ENCODE data around the gene CPNE2.
"Not testable (repeated sequence)": the region's sequence is repeated elsewhere in the genome, so short reads cannot be mapped to it uniquely, and the experiment has no call there.

Gene CPNE2

DNA sequence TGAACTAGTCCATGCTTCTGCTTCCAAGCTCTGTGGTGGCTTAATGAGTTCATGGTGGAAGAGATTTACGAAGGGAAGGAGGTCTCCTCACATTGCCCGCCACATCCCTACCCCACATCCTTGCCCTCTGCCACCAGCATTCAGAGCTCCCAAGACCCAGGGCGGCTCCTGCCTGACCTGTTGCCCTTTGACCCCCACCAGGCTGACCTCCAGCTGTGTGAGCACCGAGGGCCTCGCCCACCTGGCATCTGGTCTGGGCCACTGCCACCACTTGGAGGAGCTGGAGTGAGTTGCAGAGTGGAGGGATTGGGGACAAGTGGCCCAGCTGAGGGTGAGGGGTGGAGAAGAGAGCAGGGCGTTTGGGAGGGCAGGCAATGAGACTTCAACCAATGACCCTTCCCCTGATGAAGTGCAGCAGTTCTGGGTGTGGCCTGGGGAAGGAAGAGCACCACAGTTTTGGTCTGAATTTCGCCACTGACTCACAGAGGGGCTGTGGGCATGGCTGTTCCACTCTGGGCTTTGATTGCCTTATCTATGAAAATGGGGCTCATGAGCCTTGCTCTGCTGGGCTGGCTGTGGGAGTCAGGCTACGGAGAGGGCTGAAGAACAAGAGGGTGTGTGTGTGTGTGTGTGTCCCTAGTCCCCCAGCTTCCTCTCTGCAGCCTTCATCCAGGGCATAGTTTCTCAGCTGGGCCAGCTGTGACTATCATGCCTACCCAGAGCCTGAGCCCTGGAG, 22.6 kb upstream of the CPNE2 start:
- H3K27me3 ChIP-seq (ENCODE audit: insufficient read depth, insufficient read length) = no peaks in the 10 kb centered on the region
- H3K36me3 ChIP-seq (ENCODE audit: insufficient read depth, insufficient read length, low read length) = no peaks in the 10 kb centered on the region
- peaks cover 5% of the 10 kb centered on the region for H3K4me1 ChIP-seq (ENCODE audit: insufficient read depth, insufficient read length)
- H3K9ac ChIP-seq (ENCODE audit: insufficient read length, low read depth) = no peak overlapping the region
- TF ChIP-seq YY1 (IDR thresholded peaks at IDR 0.05; ENCODE audit: insufficient read depth, insufficient read length) = no peak
- TF ChIP-seq SUZ12 (IDR thresholded peaks at IDR 0.05; ENCODE audit: extremely low read depth, insufficient read depth, insufficient read length) = no peak
- TF ChIP-seq ZNF274 (IDR thresholded peaks at IDR 0.05; ENCODE audit: low read depth, low read length) = no peak
- H3K4me3 ChIP-seq (ENCODE audit: insufficient read length, low read depth) = no peak overlapping the region
- H3K9me3 ChIP-seq (ENCODE audit: insufficient read depth, low read length) = no peaks in the 10 kb centered on the region
- no peak for DNase-seq (ENCODE audit: low read depth, low spot score)

DNA sequence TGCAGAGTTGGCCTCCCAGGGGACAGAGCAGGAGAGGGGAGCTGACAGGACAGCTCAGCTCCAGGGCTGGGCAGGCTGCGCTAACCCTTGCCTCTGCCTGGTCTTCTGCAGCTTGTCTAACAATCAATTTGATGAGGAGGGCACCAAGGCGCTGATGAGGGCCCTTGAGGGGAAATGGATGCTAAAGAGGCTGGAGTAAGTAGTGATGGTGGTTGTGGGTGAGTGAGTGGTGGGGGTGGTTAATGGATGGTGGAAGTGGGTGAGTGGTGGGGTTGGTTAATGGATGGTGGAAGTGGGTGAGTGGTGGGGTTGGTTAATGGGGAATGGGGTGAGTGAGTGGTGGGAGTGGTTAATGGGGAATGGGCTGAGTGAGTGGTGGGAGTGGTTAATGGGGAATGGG, 22.0 kb upstream of the CPNE2 start:
- peaks cover 5% of the 10 kb centered on the region for H3K4me1 ChIP-seq (ENCODE audit: insufficient read depth, insufficient read length)
- H3K27me3 ChIP-seq (ENCODE audit: insufficient read depth, insufficient read length) = no peaks in the 10 kb centered on the region
- no peaks in the 10 kb centered on the region for H3K36me3 ChIP-seq (ENCODE audit: insufficient read depth, insufficient read length, low read length)
- H3K4me3 ChIP-seq (ENCODE audit: insufficient read length, low read depth) = no peak overlapping the region
- H3K9ac ChIP-seq (ENCODE audit: insufficient read length, low read depth) = no peak overlapping the region
- H3K9me3 ChIP-seq (ENCODE audit: insufficient read depth, low read length) = no peaks in the 10 kb centered on the region
- TF ChIP-seq YY1 (IDR thresholded peaks at IDR 0.05; ENCODE audit: insufficient read depth, insufficient read length) = no peak
- TF ChIP-seq ZNF274 (IDR thresholded peaks at IDR 0.05; ENCODE audit: low read depth, low read length) = no peak
- no peak for TF ChIP-seq SUZ12 (IDR thresholded peaks at IDR 0.05; ENCODE audit: extremely low read depth, insufficient read depth, insufficient read length)
- DNase-seq (ENCODE audit: low read depth, low spot score) = no peak

DNA sequence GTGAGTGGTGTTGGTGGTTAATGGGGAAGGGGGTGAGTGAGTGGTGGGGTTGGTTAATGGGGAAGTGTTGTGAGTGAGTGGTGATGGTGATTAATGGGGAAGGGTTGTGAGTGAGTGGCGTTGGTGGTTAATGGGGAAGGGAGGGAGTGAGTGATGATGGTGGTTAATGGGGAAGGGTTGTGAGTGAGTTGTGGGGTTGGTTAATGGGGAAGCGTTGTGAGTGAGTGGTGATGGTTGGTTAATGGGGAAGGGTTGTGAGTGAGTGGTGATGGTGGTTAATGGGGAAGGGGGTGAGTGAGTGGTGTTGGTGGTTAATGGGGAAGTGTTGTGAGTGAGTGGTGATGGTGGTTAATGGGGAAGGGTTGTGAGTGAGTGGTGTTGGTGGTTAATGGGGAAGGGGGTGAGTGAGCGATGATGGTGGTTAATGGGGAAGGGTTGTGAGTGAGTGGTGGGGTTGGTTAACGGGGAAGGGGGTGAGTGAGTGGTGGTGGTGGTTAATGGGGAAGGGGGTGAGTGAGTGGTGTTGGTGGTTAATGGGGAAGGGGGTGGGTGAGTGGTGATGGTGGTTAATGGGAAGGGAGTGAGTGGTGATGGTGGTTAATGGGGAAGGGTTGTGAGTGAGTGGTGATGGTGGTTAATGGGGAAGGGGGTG, 21.2 kb upstream of the CPNE2 start:
- not testable (repeated sequence) for DNase-seq (ENCODE audit: low read depth, low spot score); H3K9ac ChIP-seq (ENCODE audit: insufficient read length, low read depth); H3K4me1 ChIP-seq (ENCODE audit: insufficient read depth, insufficient read length); H3K36me3 ChIP-seq (ENCODE audit: insufficient read depth, insufficient read length, low read length); H3K27me3 ChIP-seq (ENCODE audit: insufficient read depth, insufficient read length); H3K9me3 ChIP-seq (ENCODE audit: insufficient read depth, low read length); H3K4me3 ChIP-seq (ENCODE audit: insufficient read length, low read depth)

DNA sequence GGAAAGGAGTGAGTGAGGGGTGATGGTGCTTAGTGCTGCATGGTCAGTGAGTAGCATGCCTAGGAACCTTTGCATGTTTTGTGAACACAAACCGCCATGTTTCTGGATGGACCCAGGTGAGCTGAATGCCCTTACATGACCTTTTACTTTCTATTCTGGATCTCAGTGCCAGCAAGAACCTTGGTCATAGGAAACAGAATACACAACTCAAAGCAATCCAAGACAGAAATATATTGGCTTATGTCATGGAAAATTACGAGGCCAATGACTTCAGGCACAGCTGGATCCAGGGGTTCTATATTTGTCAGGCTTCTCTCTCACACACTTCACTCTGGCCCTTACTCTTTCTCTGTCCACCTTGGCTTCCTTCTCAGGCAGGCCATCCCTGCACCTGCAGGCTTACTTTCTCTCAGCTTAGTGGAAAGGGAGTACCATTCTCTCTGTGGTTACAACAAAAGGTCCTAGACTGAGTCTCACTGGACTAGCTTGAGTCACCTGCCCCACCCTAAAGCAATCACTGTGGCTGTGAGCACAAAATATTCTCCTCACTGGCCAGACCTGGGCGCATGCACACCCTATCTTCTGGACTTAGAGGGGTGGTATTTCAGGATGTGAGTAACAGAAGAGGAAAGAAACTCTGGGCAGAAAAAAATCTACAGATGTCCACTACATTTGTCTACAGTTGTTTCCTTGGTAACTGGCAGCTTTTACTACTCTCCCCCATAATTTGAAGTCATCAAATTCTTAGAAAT, 20.4 kb upstream of the CPNE2 start:
- no peak overlapping the region for H3K9ac ChIP-seq (ENCODE audit: insufficient read length, low read depth)
- no peak overlapping the region for H3K4me3 ChIP-seq (ENCODE audit: insufficient read length, low read depth)
- no peaks in the 10 kb centered on the region for H3K27me3 ChIP-seq (ENCODE audit: insufficient read depth, insufficient read length)
- H3K4me1 ChIP-seq (ENCODE audit: insufficient read depth, insufficient read length) = peaks cover 5% of the 10 kb centered on the region
- DNase-seq (ENCODE audit: low read depth, low spot score) = no peak
- no peaks in the 10 kb centered on the region for H3K36me3 ChIP-seq (ENCODE audit: insufficient read depth, insufficient read length, low read length)
- TF ChIP-seq ZNF274 (IDR thresholded peaks at IDR 0.05; ENCODE audit: low read depth, low read length) = no peak
- TF ChIP-seq YY1 (IDR thresholded peaks at IDR 0.05; ENCODE audit: insufficient read depth, insufficient read length) = no peak
- no peak for TF ChIP-seq SUZ12 (IDR thresholded peaks at IDR 0.05; ENCODE audit: extremely low read depth, insufficient read depth, insufficient read length)
- no peaks in the 10 kb centered on the region for H3K9me3 ChIP-seq (ENCODE audit: insufficient read depth, low read length)

DNA sequence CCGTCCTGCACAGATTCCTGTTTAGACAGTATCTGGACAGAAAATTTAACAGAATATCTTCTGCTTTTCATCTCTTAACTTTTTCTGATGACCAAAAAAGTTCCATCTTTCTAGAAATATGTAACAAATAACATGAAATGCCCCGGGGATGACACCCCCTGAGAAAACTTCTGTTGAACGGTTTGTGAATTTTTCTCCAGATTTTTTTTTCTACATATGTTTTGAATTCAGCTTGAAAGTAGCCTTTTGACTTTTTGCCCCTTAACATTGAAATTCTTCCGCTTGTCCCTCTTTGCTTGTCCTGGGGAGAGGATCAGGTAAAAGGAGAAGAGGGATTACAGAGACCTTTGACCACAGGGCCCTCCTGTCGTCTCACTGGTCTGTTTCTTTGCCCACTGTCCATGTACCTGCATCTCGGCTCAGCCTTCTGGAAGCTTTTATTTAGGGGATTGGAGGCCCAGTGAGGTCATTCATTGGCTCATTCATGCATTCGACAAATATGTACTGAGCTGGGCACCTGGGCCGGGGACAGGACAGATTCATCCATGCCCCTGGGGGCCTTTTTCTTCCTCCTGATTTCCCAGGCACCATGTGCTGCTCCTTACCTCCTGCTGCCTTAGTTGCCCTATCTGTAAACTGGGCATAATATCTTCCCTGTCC, 19.6 kb upstream of the CPNE2 start:
- TF ChIP-seq ZNF274 (IDR thresholded peaks at IDR 0.05; ENCODE audit: low read depth, low read length) (no peak), SUZ12 (IDR thresholded peaks at IDR 0.05; ENCODE audit: extremely low read depth, insufficient read depth, insufficient read length) (no peak), YY1 (IDR thresholded peaks at IDR 0.05; ENCODE audit: insufficient read depth, insufficient read length) (no peak)
- Histone ChIP-seq H3K4me1 (ENCODE audit: insufficient read depth, insufficient read length) (peaks cover 5% of the 10 kb centered on the region), H3K36me3 (ENCODE audit: insufficient read depth, insufficient read length, low read length) (no peaks in the 10 kb centered on the region), H3K9me3 (ENCODE audit: insufficient read depth, low read length) (no peaks in the 10 kb centered on the region), H3K4me3 (ENCODE audit: insufficient read length, low read depth) (no peak overlapping the region), H3K9ac (ENCODE audit: insufficient read length, low read depth) (no peak overlapping the region), H3K27me3 (ENCODE audit: insufficient read depth, insufficient read length) (no peaks in the 10 kb centered on the region)
- no peak for DNase-seq (ENCODE audit: low read depth, low spot score)

DNA sequence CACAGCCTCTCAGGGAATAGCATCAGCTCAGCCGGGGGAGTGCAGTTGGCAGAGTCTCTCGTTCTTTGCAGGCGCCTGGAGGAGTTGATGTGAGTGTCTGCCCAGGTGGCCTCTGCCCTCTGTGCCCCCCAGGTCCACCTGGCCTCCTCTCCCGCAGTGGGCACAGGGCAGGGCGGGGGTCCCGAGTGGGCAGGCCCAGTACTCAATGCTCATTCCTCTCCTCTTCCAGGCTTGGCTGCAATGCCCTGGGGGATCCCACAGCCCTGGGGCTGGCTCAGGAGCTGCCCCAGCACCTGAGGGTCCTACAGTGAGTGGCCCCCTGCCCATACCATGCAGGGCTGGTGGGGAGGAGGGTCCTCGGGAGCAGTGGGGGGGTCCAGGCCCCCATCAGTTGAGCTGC, 14.7 kb upstream of the CPNE2 start:
- Histone ChIP-seq H3K4me1 (ENCODE audit: insufficient read depth, insufficient read length) (peaks cover 5% of the 10 kb centered on the region), H3K36me3 (ENCODE audit: insufficient read depth, insufficient read length, low read length) (no peaks in the 10 kb centered on the region), H3K27me3 (ENCODE audit: insufficient read depth, insufficient read length) (peaks cover 3% of the 10 kb centered on the region), H3K4me3 (ENCODE audit: insufficient read length, low read depth) (no peak overlapping the region), H3K9ac (ENCODE audit: insufficient read length, low read depth) (no peak overlapping the region), H3K9me3 (ENCODE audit: insufficient read depth, low read length) (no peaks in the 10 kb centered on the region)
- no peak for TF ChIP-seq YY1 (IDR thresholded peaks at IDR 0.05; ENCODE audit: insufficient read depth, insufficient read length)
- TF ChIP-seq SUZ12 (IDR thresholded peaks at IDR 0.05; ENCODE audit: extremely low read depth, insufficient read depth, insufficient read length) = no peak
- TF ChIP-seq ZNF274 (IDR thresholded peaks at IDR 0.05; ENCODE audit: low read depth, low read length) = no peak
- no peak for DNase-seq (ENCODE audit: low read depth, low spot score)

DNA sequence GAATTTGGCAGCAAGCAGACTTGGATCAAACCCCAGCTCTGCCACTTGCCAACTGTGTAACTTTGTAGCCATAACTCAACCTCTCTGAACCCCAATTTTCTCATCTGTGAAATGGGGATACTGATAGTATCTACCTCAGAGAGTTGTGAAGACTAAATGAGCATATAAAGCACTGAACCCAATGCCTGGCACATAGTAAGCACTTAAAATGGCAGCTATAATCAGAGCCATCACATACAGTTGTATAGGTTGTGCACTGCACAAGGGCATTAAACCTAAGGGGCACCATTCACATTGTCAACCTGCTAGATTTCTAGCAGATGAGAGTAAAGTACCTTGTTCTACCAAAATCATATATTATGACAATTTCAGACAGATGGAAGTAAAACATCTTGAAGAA, 10.6 kb upstream of the CPNE2 start:
- H3K9me3 ChIP-seq (ENCODE audit: insufficient read depth, low read length) = no peaks in the 10 kb centered on the region
- peaks cover 3% of the 10 kb centered on the region for H3K27me3 ChIP-seq (ENCODE audit: insufficient read depth, insufficient read length)
- no peak for DNase-seq (ENCODE audit: low read depth, low spot score)
- H3K9ac ChIP-seq (ENCODE audit: insufficient read length, low read depth) = no peak overlapping the region
- H3K36me3 ChIP-seq (ENCODE audit: insufficient read depth, insufficient read length, low read length) = no peaks in the 10 kb centered on the region
- H3K4me3 ChIP-seq (ENCODE audit: insufficient read length, low read depth) = no peak overlapping the region
- TF ChIP-seq ZNF274 (IDR thresholded peaks at IDR 0.05; ENCODE audit: low read depth, low read length) = no peak
- no peak for TF ChIP-seq YY1 (IDR thresholded peaks at IDR 0.05; ENCODE audit: insufficient read depth, insufficient read length)
- peaks cover 9% of the 10 kb centered on the region for H3K4me1 ChIP-seq (ENCODE audit: insufficient read depth, insufficient read length)
